Measurements from ENCODE around the gene CCDC154.

The CCDC154 gene

GRCh38 chr16:1491327-1491726 lies 47.0 kb upstream of the CCDC154 start:
- Histone ChIP-seq H3K27me3 (replicated peaks) (no peaks in the 10 kb centered on the region), H3K27ac (no peak overlapping the region), H3K36me3 (replicated peaks) (peaks cover 7% of the 10 kb centered on the region), H3K4me3 (ENCODE audit: low read depth, low read length) (no peak overlapping the region)
- TF ChIP-seq CTCF (IDR thresholded peaks at IDR 0.05; ENCODE audit: low read depth, low read length, missing control alignments), result no peak
- DNase-seq, result no peak
- in situ Hi-C loops (cut with HindIII; ENCODE audit: low pct_ligation_motif_present, low sequenced_read_pairs), result no loop called here

GRCh38 chr16:1489077-1489476 lies 44.7 kb upstream of the CCDC154 start:
- Histone ChIP-seq H3K27ac (no peak overlapping the region), H3K36me3 (replicated peaks) (no peaks in the 10 kb centered on the region), H3K27me3 (replicated peaks) (no peaks in the 10 kb centered on the region), H3K4me3 (ENCODE audit: low read depth, low read length) (no peak overlapping the region)
- no peak for TF ChIP-seq CTCF (IDR thresholded peaks at IDR 0.05; ENCODE audit: low read depth, low read length, missing control alignments)
- DNase-seq, result no peak
- in situ Hi-C loops (cut with HindIII; ENCODE audit: low pct_ligation_motif_present, low sequenced_read_pairs), result no loop called here

- no peak within 1 kb of the TSS for H3K27ac ChIP-seq
- no peak for TF ChIP-seq CTCF (IDR thresholded peaks at IDR 0.05; ENCODE audit: low read depth, low read length, missing control alignments)
These were observed 44.3 kb upstream of the CCDC154 start, which contains the start of gene PTX4 for GRCh38 chr16:1488619-1489018. Gene PTX4, minus strand, starts transcription at chr16:1488944. Its CDS starts 35 bp downstream, at chr16:1488909.

GRCh38 chr16:1488054-1488601 lies 43.8 kb upstream of the CCDC154 start:
- H3K27me3 ChIP-seq (replicated peaks), result no peaks in the 10 kb centered on the region
- in situ Hi-C loops (cut with HindIII; ENCODE audit: low pct_ligation_motif_present, low sequenced_read_pairs), result no loop called here
- H3K4me3 ChIP-seq (ENCODE audit: low read depth, low read length), result no peak overlapping the region
- TF ChIP-seq CTCF (IDR thresholded peaks at IDR 0.05; ENCODE audit: low read depth, low read length, missing control alignments), result no peak
- H3K27ac ChIP-seq, result no peak overlapping the region
- no peak for DNase-seq
- H3K36me3 ChIP-seq (replicated peaks), result no peaks in the 10 kb centered on the region

More at GRCh38 chr16:1488619-1489018, 44.3 kb upstream of the CCDC154 start, which contains the start of gene PTX4:
- Histone ChIP-seq H3K4me3 (ENCODE audit: low read depth, low read length) (no peak within 1 kb of the TSS), H3K27me3 (replicated peaks) (no peaks in the 10 kb centered on the region), H3K36me3 (replicated peaks) (no peaks in the 10 kb centered on the region)
- no peak for DNase-seq
- in situ Hi-C loops (cut with HindIII; ENCODE audit: low pct_ligation_motif_present, low sequenced_read_pairs), result no loop called here

GRCh38 chr16:1487395-1488053 lies 43.2 kb upstream of the CCDC154 start:
- no peak overlapping the region for H3K27ac ChIP-seq
- in situ Hi-C loops (cut with HindIII; ENCODE audit: low pct_ligation_motif_present, low sequenced_read_pairs), result no loop called here
- DNase-seq, result no peak
- no peaks in the 10 kb centered on the region for H3K36me3 ChIP-seq (replicated peaks)
- no peak for TF ChIP-seq CTCF (IDR thresholded peaks at IDR 0.05; ENCODE audit: low read depth, low read length, missing control alignments)
- H3K4me3 ChIP-seq (ENCODE audit: low read depth, low read length), result no peak overlapping the region
- no peaks in the 10 kb centered on the region for H3K27me3 ChIP-seq (replicated peaks)
